Activated CD8-positive, alpha-beta memory T cell treated with anti-CD3 and anti-CD28 coated beads for 36 hours (primary cell): ENCODE results near the gene ABHD16A. TPM values are rescaled to one million over a fixed set of nuclear protein-coding genes. Genes with fewer than 3 reads are reported as not detected.

Experiments used
- CTCF ChIA-PET: fragments of 350-600 bp; sonication (Branson Sonifier 250); formaldehyde crosslinking; loops from one replicate; lab custom pipeline; 2021; ENCODE audit warnings: antibody characterized with exemption; lab: Charles Lee
- POLR2A ChIA-PET: fragments of 350-600 bp; sonication (Branson Sonifier 250); formaldehyde crosslinking; loops from one replicate; lab custom pipeline; 2021; ENCODE audit warnings: antibody characterized with exemption; lab: Charles Lee
- total RNA-seq, 2 experiments: library from RNA; stranded (reverse); gene quantifications; one replicate each; pipeline ENCODE4 v1.2.3, GENCODE V29; 2021

Gene ABHD16A
- total RNA-seq, 2 experiments from 2014 or later: 30.1 to 32.0 TPM

DNA sequence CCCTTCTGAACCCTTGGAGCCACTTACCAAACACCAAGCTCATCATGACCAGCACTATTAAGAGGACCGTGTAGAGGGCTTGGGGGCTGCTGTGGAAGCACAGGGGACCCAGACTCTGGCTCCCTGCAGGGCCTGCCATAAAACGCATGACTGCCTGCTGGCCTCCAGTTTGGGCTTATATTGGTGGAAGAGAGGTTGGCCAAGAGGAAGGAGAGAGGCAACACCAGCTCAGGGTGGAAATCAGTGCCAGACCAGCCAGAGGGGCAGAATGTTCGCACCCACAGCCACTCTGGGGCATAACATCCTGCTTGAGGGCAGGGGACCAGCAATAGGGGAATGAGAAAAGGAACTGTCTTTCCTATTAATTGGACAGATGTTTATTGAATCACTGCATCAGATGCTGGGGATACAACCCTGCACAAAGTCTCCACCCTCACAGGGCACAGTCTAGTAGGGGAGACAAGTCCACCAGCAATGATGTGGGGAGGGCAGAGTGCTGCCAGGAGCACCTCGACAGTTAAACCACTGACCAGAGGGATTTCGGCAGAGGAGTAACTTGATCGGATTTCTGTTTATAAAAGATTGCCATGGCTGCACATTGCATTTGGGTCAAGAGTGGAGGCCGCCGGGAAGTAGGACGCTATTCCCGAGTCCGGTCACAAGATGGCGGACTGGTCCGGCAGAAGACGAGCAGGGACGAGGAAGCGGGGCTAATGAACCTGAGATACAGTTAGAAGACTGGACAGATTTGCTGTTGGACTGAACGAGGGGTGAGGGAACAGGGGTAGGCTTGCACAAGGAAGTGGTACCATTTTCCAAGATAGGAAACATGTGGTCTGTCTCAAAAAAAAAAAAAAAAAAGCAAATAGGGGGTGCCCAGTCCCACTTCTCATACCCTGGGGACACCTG, 22.6 kb downstream of the ABHD16A start, which contains the start of gene LY6G5C:
Gene LY6G5C (minus strand): TSS at position 842 of the 909 bp plus-strand sequence. CDS start 694 bp downstream, at position 148.
- POLR2A ChIA-PET: interaction anchor here (0.6 kb wide), 1 partner anchor 17 kb away, joined by 8 read pairs; no protein-coding TSS in a partner anchor
- CTCF ChIA-PET: interaction anchor here (0.6 to 2.2 kb wide), 8 partner anchors 9 to 217 kb away, joined by 3 to 12 read pairs (median 5); partner anchors contain the start of genes ABHD16A, DDAH2 and EHMT2

DNA sequence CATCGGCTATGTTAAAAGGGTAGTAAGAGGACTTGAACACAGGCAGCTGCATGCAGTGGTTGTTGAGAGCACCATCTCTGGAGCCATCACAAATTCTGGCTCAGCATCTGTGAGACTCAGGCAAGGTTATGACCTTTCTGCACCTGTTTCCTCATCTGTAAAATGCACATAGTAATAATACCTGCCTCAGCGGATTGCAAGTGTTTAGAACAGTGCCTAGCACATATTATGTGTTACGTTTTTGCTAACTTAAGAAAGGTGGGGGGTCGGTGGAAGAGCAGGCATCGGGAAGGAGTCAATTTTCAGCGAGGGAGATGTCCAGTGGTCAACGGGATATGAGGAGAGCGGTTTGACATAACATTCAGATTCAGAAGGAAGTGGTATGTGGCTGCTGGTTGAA, 25.2 kb downstream of the ABHD16A start:
- POLR2A ChIA-PET: no interaction called here
- CTCF ChIA-PET: interaction anchor here (0.9 kb wide), 1 partner anchor 10 kb away, joined by 3 read pairs; no protein-coding TSS in a partner anchor

DNA sequence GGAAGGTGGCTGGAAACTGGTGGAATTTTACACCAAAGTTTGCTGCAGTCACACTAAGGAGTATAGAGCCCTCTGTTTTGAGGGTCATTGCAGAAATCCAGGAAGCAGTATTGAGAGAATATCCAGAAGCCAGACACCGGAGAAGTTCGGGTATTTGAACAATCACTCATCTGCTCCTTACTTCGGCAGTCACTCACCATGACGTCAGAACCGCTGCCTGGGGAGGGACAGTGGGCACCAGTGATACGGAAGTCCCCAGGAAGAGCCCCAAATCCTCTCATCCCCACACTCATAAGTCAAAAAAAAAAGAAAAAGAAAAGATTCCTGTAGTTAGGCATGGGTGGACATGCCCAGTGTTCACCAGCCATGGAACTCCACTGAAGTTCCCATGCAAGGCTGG, 26.2 kb downstream of the ABHD16A start:
- CTCF ChIA-PET: interaction anchor here (0.9 kb wide), 1 partner anchor 9 kb away, joined by 3 read pairs; no protein-coding TSS in a partner anchor
- POLR2A ChIA-PET: no interaction called here

DNA sequence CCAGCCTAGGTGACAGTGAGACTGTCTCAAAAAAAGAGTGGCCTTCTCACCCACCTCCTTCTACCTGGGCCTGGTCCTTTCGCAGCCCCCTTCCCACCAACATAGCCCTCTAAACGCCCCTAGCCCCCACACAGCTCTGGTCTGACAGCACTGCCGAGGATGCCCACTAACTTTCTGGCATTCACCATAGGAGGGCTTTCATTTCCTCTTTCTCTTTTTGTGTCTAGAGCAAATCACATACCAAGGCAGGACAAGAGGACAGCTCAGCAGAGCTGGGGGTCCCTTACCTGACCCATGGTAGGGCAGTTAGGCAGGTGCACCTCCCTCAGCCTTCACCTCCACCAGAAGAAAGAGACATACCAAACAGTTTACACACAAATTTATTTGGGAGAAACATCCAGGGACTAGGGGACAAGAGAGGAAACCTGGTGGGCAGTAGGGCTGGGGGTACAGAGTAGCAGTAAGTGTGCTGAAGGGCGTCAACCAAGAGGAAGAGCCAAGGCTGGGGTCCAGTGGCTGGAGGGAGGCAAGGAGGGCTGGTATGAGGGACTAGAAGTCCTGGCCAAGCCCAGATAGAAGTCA, 26.7 kb downstream of the ABHD16A start:
- POLR2A ChIA-PET: no interaction called here
- CTCF ChIA-PET: no interaction called here

DNA sequence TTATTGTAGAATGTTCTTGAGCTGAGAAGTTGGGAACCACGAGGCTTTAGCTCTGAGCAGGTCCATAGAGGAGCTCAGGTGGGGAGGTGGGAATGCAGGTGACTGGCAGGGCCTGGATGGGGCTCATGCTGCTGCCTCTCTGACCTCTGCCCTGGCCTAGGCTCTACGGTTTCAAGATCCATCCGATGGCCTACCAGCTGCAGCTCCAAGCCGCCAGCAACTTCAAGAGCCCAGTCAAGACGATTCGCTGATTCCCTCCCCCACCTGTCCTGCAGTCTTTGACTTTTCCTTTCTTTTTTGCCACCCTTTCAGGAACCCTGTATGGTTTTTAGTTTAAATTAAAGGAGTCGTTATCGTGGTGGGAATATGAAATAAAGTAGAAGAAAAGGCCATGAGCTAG, 33.4 kb downstream of the ABHD16A start, which contains the start of gene LY6G5B:
Gene LY6G5B (plus strand): TSS at position 301 of the 400 bp plus-strand sequence. CDS start 975 bp downstream, outside the sequence.
- CTCF ChIA-PET: interaction anchor here (1.0 to 1.4 kb wide), 2 partner anchors 18 to 21 kb away, joined by 3 to 4 read pairs; partner anchors contain the start of gene BAG6
- POLR2A ChIA-PET: interaction anchor here (0.6 to 0.9 kb wide), 2 partner anchors 26 to 117 kb away, joined by 3 to 7 read pairs; no protein-coding TSS in a partner anchor

DNA sequence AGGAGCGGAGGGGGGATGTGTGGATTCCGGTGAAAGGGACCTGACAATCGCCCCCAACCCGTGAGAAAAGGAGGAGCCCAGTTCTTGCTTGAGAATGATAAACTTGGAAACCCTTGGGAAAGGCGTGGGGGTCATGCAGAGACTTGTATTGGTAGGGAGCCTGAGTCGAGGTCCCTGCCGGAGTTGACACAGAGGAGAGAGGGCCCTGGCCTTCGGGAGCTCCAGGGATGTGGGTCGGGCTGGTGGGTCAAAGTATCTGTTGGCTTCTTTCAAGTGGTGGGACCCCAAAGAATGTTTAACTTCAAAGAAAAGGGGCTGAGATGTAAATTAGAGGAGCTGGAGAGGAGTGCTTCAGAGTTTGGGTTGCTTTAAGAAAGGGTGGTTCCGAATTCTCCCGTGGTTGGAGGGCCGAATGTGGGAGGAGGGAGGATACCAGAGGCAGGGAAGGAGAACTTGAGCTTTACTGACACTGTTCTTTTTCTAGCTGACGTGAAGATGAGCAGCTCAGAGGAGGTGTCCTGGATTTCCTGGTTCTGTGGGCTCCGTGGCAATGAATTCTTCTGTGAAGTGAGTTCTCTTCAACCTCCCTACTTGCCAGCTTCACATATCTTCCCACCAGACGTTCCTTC, 36.7 kb downstream of the ABHD16A start:
- ChIA-PET POLR2A (interaction anchor here (0.6 kb wide), 1 partner anchor 9 kb away, joined by 3 read pairs; no protein-coding TSS in a partner anchor), CTCF (interaction anchor here (0.8 to 1.3 kb wide), 3 partner anchors 68 to 120 kb away, joined by 3 read pairs; partner anchors contain the start of gene ATP6V1G2)

DNA sequence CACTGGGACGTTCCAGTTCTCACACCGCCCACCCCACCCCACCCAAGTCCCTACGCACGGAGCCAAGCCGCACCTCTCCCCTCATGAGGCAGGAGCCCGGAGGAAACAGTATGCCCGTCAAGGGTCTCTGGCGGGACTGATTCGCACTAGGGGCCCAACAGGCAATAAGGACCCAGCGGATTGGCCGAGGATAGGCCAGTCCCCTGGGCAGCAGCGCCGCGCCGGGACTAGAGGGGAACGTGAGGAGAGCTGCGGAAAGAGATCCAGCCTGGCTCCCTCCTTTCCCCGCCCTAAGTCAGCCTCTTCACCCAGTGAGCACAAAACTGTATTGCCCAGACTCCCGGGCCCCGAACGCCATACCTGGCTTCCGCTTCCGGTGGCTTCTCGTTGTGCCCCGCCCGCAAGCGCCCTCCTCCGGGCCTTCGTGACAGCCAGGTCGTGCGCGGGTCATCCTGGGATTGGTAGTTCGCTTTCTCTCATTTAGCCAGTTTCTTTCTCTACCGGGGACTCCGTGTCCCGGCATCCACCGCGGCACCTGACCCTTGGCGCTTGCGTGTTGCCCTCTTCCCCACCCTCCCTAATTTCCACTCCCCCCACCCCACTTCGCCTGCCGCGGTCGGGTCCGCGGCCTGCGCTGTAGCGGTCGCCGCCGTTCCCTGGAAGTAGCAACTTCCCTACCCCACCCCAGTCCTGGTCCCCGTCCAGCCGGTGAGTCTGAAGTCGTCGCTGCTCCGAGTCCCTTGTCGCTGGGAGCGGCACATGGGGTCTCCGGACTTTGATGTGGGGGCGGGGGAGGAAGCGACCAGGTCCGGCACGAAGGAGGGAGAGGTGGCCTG, 37.4 kb downstream of the ABHD16A start, which contains the start of gene CSNK2B:
Gene CSNK2B (plus strand): TSS at position 580 of the 836 bp plus-strand sequence. CDS start 752 bp downstream, outside the sequence.
- CTCF ChIA-PET: interaction anchor here (0.8 to 3.6 kb wide), 2 partner anchors 13 to 76 kb away, joined by 3 to 21 read pairs; partner anchors contain the start of gene BAG6

DNA sequence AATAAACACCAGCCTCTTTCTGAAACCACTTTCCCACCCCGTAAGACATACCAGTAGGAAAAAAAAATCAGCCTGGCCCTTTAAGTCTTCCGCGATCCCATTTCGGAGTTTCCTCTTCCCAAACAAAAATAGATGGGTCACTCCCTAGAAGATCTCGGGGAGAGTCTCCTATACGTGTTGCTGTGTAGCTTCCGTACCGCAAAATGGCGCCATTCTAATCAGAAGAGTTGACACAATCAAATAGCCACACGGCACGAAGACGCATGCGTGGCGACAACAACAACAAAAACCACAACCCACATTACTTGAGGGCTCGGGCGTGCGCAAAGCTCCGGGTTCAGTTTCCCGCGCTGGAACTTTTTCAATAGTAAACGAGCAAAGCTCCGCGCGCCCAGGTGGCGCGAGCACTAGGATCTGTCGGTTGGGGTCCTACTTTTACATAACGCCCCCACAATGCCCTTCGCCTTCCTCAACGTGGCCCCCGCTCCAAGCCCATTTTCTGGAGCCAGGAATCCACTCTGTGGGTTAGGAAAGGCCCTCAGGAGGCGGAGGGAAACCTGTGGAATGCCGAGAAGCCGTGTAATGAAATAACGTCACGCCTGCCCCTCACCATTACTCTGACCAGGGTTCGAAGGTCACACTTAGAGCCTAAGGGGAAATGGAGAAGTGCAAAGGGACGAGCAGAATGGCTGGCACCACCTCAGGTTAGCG, 38.2 kb downstream of the ABHD16A start, which contains the start of gene GPANK1:
Gene GPANK1 (minus strand): TSS at position 208 of the 711 bp plus-strand sequence. CDS start 519 bp downstream, outside the sequence.
- ChIA-PET POLR2A (interaction anchor here (0.6 to 3.1 kb wide), 8 partner anchors 12 to 931 kb away, joined by 3 to 29 read pairs (median 4); partner anchors contain the start of genes ABHD16A, BAG6, CLIC1 and LSM2), CTCF (interaction anchor here (1.1 to 3.6 kb wide), 2 partner anchors 12 to 166 kb away, joined by 4 to 21 read pairs; partner anchors contain the start of gene BAG6)

More for the DNA sequence above, 37.4 kb downstream of the ABHD16A start, which contains the start of gene CSNK2B:
- POLR2A ChIA-PET: interaction anchor here (0.5 to 3.1 kb wide), 4 partner anchors 13 to 153 kb away, joined by 3 to 29 read pairs (median 4); partner anchors contain the start of genes ABHD16A and BAG6

DNA sequence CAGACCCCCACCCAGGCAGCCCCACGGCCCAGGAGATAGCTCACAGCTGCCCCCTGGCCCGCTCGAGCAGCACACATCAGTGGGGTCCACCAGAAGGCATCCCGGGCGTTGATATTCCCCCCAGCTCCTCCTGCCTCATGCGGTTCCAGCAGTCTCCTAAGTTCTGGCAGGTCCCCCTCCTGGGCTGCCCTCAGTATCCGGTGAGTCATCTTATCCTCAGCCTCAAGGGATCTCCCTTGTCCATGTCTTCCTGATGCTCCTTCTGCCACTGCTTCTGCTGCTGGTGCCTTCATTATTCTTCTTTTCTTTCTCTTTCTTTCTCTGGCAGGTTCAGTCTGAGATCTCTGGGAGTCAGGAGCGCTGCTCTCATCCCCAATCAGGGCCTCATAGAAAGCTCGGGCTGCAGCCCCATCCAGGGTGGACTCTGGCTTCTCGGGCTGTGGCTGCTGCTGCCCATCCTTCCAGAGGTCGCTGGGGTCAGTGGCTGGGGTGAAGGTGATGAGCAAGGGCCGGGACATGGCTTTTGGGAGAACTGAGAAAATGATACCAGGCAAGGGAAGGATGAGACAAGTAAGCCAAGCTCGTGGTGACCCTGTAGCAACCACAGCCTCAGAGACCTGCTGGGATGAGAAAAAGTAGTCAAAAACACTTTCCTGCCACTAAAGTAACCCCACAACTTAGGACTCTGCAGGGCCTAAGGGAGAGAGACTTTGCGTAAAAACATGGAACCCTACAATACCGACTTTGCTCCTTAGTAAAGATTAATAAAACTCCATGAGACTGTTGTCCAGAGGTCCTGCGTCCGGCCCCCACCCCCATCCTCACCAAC, 38.9 kb downstream of the ABHD16A start:
- POLR2A ChIA-PET: interaction anchor here (0.7 to 3.1 kb wide), 9 partner anchors 11 to 930 kb away, joined by 3 to 29 read pairs (median 4); partner anchors contain the start of genes ABHD16A, BAG6, CLIC1 and HSPA1A
- CTCF ChIA-PET: interaction anchor here (0.6 to 3.6 kb wide), 5 partner anchors 11 to 171 kb away, joined by 3 to 21 read pairs (median 4); partner anchors contain the start of gene BAG6

DNA sequence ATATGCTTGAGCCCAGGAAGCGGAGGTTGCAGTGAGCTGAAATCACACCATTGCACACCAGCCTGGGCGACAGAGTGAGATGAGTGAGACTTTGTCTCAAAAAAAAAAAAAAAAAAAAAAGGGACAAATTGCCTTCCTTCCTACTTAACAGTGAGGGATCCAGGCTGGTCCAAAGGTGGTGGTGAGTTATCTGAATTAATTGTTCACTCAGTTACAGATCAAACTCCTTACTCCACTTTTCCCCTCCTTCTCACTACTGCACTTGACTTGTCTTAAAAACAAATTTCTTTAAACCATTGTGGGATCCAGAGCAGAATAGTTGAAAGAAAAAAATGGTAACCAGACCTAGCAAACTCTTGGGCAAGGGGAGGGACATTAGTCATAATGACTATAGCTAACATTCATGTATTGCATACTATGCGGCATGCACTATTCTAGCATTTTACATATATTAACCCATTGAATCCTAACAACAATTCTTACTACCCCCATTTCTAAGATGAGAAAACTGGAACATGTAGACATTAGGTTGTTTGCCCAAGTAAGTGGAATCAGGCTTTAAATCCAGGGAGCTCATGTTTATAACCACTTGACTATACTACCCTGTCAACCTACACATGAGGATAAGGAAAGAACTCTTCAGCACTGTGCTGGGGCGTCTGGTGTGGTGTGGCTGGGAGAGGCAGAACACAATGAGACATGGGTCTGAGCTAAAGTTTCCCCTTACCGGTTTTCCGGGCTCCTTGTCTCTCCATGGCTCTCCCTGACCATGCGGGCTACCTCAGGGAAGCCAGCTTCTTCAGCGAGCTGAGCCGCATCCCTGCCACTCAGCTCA, 39.8 kb downstream of the ABHD16A start:
- ChIA-PET CTCF (interaction anchor here (0.7 to 3.6 kb wide), 5 partner anchors 11 to 133 kb away, joined by 3 to 21 read pairs (median 4); partner anchors contain the start of gene BAG6), POLR2A (interaction anchor here (0.6 to 3.1 kb wide), 5 partner anchors 11 to 355 kb away, joined by 3 to 29 read pairs (median 7); partner anchors contain the start of genes BAG6, HSPA1A and HSPA1L)

DNA sequence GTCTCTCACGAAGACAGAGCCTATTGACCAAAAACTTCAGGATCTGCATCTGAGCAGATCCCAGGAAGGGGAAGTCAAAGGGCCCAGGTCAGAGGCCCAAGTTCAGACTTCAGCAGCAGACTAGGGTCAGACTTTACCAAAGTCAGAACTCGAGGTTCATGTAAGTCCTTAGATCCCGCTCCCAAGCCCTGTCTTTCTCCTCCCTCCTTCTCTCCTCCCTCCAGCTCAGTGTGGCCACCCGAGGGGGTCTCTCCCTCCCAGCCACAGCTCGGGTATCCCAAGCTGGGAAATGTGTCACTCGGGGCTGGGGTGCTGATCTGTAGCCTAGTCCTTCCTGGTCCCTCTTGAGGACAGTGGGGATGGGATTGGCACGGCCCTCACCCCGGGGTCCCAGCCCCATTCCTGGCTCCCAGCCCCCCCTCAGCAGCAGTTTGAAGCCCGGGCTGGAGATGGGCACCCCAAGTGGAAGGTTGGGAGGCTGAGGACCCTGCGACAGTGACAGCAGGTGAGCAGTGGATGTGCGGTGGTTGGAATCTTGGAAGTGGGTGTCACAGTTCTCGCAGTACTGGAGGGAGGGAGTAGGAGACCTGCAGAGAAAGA, 40.9 kb downstream of the ABHD16A start:
- POLR2A ChIA-PET: interaction anchor here (0.6 to 1.7 kb wide), 4 partner anchors 23 to 502 kb away, joined by 3 to 7 read pairs (median 5); partner anchors contain the start of genes EGFL8 and HSPA1B
- CTCF ChIA-PET: interaction anchor here (1.2 to 3.6 kb wide), 3 partner anchors 9 to 134 kb away, joined by 4 to 21 read pairs (median 6); partner anchors contain the start of gene BAG6

DNA sequence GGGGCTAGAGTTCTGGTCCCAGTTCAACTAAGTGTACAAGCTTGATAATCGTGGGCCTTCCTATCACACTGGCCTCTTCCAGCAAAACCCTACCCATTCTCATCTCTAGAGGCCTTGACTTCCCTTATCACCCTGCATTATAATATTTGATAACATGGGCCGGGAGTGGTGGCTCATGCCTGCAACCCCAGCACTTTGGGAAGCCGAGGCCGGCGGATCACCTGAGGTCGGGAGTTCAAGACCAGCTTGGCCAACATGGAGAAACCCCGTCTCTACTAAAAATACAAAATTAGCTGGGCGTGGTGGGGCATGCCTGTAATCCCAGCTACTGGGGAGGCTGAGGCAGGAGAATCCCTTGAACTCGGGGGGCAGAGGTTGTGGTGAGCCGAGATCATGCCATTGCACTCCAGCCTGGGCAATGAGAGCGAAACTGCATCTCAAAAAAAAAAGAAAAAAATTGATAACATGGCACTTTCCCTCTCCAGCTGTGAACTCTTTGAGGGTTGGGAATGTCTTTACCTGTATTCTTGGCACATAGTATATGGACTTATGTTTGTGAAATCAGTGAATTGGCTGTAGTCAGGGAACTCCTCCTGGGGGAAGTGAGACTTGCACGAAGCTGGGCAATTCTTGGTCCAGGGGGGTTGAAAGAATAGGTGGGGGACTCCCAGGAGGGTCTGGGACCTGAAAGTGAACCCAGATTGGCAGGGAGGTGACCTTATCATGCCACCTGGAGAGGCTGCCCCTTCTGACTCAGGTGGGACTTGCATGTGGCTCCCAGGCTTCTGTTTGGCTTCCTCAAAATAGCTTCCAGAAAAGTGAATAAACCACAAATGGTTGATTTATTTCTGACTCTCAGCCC, 41.6 kb downstream of the ABHD16A start:
- CTCF ChIA-PET: interaction anchor here (1.0 to 3.6 kb wide), 4 partner anchors 9 to 115 kb away, joined by 3 to 21 read pairs (median 5); partner anchors contain the start of genes ATP6V1G2 and BAG6

More for the DNA sequence above, 41.6 kb downstream of the ABHD16A start:
- POLR2A ChIA-PET: interaction anchor here (0.9 to 1.7 kb wide), 3 partner anchors 9 to 166 kb away, joined by 4 to 6 read pairs (median 5); partner anchors contain the start of genes BAG6, DDX39B and HSPA1B
